HFF-Myc (cell line): ENCODE data around the gene DAAM1.

Experiments used
- DNase-seq: peaks from one replicate; pipeline ENCODE4 v3.0.0-alpha.2; 2011; ENCODE audit warnings: low read depth; ENCODE audit errors: extremely low read depth
- H3K4me3 ChIP-seq: replicated peaks from 2 replicates; pipeline ENCODE4 v1.5.1; 2011; ENCODE audit warnings: low read depth, mild to moderate bottlenecking, control low read depth, low read length
- TF ChIP-seq, protein P1 (sequence below): IDR thresholded peaks from 2 replicates; pipeline ENCODE4 v1.5.1; 2012; ENCODE audit warnings: mild to moderate bottlenecking, low read depth, low read length, control low read depth; ENCODE audit errors: missing control alignments

DAAM1 gene

GRCh38 chr14:59190372-59190771, 1.9 kb downstream of the DAAM1 start:
- TF ChIP-seq, protein P1, sequence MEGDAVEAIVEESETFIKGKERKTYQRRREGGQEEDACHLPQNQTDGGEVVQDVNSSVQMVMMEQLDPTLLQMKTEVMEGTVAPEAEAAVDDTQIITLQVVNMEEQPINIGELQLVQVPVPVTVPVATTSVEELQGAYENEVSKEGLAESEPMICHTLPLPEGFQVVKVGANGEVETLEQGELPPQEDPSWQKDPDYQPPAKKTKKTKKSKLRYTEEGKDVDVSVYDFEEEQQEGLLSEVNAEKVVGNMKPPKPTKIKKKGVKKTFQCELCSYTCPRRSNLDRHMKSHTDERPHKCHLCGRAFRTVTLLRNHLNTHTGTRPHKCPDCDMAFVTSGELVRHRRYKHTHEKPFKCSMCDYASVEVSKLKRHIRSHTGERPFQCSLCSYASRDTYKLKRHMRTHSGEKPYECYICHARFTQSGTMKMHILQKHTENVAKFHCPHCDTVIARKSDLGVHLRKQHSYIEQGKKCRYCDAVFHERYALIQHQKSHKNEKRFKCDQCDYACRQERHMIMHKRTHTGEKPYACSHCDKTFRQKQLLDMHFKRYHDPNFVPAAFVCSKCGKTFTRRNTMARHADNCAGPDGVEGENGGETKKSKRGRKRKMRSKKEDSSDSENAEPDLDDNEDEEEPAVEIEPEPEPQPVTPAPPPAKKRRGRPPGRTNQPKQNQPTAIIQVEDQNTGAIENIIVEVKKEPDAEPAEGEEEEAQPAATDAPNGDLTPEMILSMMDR = no peak
- DNase-seq = no peak
- peak overlapping the region; percentile 81 for H3K4me3 ChIP-seq

- TF ChIP-seq, protein P1 = no peak
- no peak for DNase-seq
- H3K4me3 ChIP-seq = no peak overlapping the region
Measured at GRCh38 chr14:59195912-59196311, 7.4 kb downstream of the DAAM1 start.

DNA sequence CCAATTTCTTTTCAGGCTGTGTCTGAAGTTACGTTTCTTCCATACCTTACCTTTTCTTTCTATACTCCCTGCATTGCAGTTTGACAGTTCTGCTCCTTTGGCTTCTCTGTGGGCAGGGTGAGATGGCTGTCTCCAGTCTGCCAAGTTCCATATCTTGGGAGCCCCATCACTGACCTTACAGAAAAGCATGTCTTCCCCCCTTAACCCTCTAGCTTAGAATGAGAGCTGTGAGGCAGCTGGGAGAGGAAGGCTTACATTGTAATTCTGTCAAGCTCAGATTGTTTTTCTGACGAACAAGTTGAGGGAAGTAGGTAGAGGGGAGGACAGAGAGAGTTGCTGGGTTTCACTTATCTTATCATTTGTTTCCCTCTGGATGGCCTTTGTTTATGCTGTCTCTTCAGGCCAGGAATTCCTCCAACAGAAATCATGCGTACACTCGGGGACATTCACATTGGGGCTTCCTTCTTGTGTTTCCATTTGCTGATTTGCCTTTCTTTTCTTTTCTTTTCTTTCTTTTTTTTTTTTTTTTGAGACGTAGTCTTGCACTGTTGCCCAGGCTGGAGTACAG, 9.3 kb downstream of the DAAM1 start:
- DNase-seq = no peak
- TF ChIP-seq, protein P1 = no peak

DNA sequence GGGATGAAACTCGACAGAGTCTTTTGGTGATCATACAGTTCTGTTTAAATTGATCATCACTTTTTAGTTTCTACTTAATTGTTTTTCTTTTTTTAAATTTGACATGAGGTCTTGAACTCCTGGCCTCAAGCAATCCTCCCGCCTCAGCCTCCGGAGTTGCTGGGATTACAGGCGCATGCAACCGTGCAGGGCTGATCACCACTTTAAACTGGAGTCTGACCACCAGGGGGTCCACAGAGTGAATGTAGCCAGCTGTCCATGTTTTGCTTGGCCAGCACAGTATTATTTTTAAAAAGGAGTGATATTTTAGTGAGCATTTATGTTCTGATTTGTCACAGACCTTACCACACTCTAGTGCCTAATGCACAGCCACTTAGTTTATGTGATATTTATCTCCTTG, 10.7 kb downstream of the DAAM1 start:
- no peak overlapping the region for H3K4me3 ChIP-seq
- TF ChIP-seq, protein P1 = peak; percentile 18
- no peak for DNase-seq

More for the DNA sequence above, 9.3 kb downstream of the DAAM1 start:
- no peak overlapping the region for H3K4me3 ChIP-seq

GRCh38 chr14:59199614-59200013, 11.1 kb downstream of the DAAM1 start:
- no peak for DNase-seq
- TF ChIP-seq, protein P1 = no peak

DNA sequence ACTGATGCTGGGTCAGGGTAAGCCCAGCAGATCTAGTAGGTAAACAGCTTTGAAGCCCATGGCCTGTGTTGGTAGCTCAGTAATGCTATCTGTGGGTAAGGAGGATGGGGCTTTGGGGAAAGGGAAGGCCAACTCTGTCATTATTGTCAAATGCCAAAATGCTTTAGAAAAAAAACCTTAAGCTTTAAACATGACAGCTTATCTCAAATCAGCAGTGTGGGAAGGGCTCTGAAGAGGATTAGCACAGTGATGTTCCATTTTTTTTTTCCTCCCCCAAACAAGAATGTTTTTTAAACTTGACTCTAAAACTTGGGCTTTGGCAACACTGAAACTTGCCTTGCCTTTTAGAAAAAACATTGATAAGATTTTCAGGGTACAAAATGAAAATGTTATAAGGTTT, 11.7 kb downstream of the DAAM1 start:
- H3K4me3 ChIP-seq = no peak overlapping the region
- DNase-seq = no peak
- TF ChIP-seq, protein P1 = no peak

More at GRCh38 chr14:59199614-59200013, 11.1 kb downstream of the DAAM1 start:
- no peak overlapping the region for H3K4me3 ChIP-seq

GRCh38 chr14:59202031-59202430, 13.6 kb downstream of the DAAM1 start:
- TF ChIP-seq, protein P1 = no peak
- H3K4me3 ChIP-seq = no peak overlapping the region
- DNase-seq = no peak
